Activated CD4-positive, CD25-positive, alpha-beta regulatory T cell treated with anti-CD3 and anti-CD28 coated beads, Interleukin-2, amount 50 U/mL, for 72 hours (primary cell): Measurements from ENCODE around the gene CXXC5.
"Not testable (repeated sequence)": the region's sequence is repeated elsewhere in the genome, so short reads cannot be mapped to it uniquely, and the experiment has no call there.

Experiments
- DNase-seq: peaks from one replicate; pipeline ENCODE4 v3.0.0; 2021

CXXC5 gene

GRCh38 chr5:139696894-139697658 lies 48.9 kb downstream of the CXXC5 start:
- no peak for DNase-seq

- DNase-seq: no peak
Observed at GRCh38 chr5:139698490-139699146, 50.5 kb downstream of the CXXC5 start.

DNA sequence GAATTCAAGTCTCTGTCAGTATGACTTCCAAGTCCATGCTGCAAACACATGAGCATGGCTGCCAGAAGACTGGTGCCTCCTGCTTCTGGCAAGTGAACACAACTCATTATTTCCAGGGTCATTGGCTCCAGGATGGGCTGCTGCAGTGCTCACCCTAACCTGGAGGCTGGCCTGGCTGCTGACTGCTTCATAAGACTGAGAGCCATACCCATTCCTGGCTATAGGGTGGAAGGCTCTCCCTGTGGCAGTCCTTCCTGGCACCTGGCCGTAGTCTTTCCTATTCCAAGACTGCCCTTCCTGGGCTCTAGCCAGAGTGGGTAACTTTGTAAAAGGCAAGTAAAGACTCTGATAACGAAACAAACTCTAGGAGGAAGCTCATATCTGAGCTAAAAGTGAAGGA lies 51.2 kb downstream of the CXXC5 start:
- DNase-seq: no peak

DNA sequence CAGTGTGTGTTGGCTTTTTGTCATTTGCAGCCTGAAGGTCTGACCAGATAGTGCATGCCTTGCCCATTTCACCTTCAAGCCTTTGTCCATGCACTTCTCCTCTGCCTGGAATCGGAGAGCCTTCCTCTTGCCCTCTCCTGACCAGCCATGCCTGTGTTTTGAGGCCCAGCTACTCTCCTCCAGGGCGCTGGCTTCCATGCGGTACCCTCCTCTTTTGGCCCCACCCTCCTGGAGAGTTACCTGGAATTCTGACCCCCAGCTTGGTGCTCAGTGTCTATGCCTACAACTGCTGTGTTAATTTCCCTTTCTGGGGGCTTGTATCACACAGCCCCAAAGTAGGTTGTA lies 52.5 kb downstream of the CXXC5 start:
- DNase-seq: no peak

- no peak for DNase-seq
Observed at GRCh38 chr5:139701056-139701741, 53.0 kb downstream of the CXXC5 start.

DNA sequence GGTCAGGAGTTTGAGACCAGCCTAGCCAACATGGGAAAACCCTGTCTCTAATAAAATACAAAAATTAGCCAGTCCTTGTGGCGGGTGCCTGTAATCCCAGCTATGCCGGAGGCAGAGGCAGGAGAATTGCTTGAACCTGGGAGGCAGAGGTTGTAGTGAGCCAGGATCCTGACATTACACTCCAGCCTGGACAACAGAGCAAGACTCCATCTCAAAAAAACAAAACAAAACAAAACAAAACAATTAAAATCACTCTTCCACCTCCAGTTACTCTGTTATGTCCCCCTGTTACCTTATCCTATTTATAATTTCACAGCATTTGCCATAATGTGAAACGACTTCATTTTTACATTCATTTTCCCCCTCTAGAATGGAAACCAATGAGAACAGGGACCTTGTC lies 54.4 kb downstream of the CXXC5 start:
- no peak for DNase-seq

DNA sequence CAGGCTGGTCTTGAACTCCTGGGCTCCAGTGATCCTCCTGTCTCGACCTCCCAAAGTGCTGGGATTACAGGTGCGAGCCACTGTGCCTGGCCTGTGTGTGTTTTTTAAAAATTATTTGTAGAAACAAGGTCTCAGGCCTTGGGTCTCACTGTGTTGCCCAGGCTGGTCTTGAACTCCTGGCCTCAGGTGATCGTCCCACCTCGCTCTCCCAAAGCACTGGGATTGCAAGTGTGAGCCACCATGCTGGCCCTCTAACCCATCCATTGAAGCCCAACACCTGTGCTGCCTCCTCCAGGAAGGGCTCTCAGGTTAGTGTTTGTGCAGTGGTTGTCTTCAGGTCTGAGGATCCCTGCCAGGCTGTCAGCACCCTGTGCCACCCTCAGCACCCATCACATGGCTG lies 56.6 kb downstream of the CXXC5 start:
- DNase-seq: no peak

DNA sequence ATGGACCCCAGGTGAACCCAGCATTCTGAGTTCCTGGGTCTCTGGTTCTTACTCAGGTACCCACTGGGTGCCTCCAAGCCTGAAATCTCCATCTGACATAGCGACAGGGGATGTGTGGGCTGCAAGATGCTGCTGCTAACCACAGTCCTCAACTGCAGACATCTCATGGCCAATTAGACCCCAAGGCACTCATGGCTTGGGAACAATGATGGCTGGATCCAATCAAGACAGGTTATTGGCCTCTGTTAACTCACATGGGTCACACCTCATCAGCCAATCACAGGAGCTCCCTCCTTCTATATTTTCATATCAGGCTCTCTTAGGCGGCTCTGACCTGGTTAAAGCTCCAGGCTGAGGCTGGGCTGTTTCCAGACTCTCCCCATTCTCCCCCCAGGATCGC lies 57.0 kb downstream of the CXXC5 start:
- DNase-seq: no peak

DNA sequence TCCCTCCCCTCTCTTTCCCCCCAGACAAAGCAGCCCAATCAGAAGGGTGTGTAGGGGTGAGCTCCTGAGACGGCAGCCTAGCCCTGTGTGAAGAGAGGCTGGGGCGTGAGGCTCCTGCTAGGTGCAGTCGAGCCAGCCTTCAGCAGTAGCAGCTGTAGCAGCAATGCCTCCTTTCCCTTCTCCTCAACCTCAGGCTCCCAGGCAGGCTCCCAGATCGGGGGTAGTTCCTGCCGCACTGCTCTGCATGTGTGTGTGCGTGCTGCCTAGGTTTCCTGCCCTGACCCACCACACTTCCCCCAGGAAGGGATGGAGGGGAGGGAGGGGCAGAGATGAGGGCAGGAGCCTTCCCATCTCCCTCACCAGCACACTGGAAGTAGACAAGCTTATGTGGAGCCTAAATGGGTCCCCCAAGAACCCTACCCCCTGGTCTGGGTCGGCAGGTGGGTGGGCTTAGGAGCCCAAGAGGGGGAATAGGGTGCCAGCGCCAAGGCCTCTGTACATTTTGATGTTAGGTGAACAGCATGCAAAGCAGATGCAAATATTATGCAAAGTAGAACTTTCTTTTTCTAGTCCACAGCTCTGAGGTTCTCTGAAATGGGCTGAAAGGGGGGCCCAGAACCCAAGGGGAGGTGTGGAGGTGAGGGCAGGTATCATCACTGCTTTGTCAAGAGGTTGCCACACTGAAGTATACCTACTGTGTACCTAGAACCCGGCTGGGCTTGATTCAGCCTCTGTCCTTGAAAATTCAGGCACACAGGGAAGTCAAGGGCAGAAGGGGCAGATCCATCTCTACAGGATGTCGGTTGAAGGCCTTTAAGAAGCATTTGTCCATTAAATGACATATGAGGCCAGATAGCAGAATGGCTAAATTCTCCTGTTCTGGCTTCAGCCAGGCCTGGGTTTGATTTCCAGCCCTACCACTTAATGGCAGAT lies 57.8 kb downstream of the CXXC5 start:
- DNase-seq: no peak

- DNase-seq: no peak
Observed at GRCh38 chr5:139707445-139708003, 59.4 kb downstream of the CXXC5 start.

GRCh38 chr5:139708434-139708861 lies 60.3 kb downstream of the CXXC5 start:
- no peak for DNase-seq

DNA sequence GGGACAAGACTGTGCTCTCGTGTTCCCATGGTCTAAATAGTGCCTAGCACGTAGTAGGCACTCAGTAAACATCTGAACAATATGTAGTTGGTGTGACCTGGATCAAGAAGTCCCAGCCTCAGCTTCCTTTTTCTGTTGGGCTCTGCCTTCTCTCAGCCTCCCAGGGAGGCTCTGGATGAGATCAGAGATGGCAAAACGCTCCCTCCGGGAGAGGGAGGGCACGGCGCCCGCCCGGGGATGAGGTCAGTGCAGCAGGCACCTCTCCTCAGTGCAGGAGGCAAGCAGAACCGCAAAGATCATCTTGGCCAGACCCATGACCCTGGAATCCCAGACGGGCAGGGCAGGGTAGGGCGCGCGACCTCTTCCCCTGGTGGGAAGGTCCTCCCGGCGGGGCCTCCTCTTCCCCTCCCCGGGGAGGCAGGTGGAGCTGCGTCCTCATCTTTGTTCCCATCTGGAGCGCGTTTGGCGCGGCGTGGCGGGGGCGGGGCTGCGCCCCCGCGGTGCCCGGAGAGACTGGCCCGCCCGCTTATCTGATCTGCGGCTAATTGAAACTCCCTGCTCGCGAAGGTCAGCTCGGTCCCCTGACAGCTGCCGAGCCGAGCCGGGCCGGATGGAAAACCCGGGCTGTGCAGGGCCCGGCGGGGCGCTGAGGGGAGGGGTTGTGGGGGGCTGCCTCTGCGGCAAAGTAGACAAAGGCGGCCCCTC lies 60.9 kb downstream of the CXXC5 start:
- DNase-seq: no peak

DNA sequence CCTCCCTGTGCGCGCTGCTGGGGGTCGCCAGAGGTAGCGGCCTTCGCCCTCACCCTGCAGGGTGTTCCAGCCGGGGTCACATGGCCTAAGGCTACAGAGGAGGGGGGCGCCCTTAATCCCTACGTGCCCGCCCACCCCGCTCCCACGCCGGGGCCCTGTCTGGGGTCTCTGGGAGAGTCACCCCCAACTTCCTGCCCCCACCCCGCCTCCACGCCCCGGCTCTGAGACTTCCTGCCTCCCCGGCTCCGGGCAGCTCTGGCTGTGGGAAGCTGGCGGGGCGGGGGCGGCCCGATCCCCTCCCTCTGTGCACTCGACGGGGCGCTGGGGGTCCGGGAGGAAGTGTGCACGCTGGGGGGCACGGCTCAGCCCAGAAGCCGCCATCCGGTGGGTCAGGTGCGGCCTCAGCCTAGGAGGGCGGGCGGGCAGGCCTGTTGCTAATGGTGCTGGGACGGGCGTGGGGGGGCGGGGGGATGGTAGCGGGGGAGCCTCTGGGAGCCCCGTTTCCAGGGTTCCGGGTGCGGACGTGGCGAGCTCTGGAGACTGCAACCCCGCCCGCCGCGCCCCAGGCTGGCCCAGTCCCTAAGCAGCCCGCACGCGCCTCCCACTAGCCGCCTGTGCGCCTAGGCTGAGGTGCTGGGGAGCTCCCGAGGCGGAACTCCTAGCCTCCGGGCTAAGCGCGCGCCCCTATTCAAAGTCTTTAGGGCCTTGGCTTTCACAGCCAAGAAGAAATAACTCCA lies 61.6 kb downstream of the CXXC5 start:
- DNase-seq: no peak

DNA sequence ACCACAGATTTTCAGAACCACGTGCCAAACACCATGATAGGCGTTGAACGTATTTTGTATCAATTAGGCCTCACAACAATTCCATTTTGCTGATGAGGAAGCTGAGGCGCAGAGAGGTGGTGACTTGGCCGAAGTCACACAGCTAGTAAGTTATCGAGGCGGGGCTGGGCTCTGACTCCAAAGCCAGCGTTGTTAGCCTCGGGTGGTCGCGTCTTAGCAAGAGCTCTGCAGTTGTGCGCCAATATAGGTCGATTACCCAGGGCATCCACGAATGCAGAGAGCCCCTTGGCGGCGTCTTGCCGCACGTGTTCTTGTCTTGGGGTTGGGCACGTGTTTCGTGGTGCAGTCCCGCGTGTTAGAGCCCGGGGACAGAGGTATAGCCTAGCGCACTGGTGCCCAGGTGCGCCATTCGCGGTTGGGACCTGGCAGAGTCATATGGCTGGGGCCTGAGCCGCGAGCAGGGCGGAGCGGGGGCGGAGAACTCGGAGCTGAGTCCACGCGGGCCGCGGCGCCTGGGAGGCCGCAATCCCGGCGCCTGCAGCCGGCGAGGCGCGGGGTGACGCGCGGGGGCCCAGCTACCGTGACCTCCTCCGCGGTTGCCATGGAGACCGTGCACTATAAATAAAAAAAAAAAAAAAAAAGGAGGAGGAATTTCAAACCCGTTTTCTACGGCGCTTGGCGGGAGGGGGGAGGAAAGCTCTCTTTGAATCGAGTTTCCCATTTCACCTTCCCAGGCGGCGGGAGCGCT lies 62.3 kb downstream of the CXXC5 start:
- DNase-seq: peak; percentile 47

DNA sequence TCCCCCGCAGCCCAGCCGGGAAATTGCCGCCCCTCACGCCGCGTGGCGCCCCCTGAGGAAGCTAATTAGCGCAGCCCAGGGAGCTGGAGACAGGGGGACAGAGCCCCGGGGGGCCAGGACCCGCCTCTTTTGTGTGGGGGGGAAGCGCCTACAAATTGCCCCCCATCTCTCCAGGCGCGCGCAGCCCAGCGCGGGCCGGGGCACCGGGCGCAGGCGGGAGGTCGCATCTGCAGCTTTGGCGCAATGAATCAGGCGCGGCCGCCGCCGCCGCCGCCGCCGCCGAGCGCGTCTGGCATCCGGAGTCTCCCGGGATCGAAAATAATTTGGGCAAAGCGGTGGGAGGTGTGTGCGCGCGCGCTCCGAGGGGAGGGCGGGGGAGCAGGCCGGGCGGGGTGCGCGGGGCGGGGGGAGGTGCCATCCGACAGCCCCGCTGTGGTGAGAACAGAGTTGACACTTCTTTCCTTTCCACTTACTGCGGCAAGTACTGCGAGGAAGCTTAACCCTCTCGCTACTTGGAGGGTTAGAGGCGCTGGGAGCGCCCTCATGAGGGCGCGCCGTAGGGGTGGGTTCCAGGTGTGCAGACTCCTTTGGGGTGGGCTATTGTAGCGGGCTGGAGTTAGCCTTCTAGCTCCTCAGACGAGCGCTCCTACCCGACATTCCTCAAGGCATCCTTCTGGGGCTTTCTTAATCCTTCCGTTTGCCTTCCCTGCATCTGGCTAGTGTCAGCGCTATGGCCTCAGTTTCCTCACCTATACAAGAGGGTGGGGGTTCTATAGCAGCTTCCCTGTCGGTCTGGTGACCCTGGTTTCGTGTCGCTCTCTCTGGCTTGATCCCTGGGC lies 63.1 kb downstream of the CXXC5 start:
- peak; percentile 39 for DNase-seq

- DNase-seq: no peak
Observed at GRCh38 chr5:139711906-139712224, 63.7 kb downstream of the CXXC5 start.

- no peak for DNase-seq
Observed at GRCh38 chr5:139712412-139712811, 64.3 kb downstream of the CXXC5 start.

DNA sequence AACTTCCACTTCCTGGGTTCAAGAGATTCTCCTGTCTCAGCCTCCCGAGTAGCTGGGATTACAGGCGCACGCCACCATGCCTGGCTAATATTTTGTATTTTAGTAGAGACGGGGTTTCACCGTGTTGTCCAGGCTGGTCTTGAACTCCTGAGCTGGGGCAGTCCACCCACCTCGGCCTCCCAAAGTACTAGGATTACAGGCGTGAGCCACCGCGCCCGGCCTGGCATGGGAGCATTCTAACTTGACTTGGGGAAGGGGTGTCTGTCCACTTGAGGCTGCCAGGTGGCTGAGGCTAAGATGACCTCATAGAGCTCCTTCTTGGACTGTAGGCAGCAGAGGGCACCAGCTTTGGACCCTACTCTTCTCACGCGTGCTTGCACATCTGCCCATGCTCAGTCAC lies 65.7 kb downstream of the CXXC5 start:
- DNase-seq: not testable (repeated sequence)

DNA sequence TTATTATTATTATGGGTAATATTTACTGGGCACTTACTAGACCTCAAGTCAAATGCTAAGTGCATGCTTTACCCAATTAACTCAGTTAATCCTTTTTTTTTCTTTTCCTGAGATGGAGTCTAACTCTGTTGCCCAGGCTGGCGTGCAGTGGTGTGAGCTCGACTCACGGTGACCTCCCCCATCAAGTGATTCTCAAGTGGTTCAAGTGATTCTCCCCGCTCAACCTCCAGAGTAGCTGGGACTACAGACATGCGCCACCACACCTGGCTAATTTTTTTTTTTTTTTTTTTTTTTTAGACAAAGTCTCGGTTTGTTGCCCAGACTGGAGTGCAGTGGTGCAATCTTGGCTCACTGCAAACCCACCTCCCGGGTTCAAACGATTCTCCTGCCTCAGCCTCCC lies 69.1 kb downstream of the CXXC5 start:
- no peak for DNase-seq

- DNase-seq: not testable (repeated sequence)
Observed at GRCh38 chr5:139718403-139718802, 70.3 kb downstream of the CXXC5 start.
